Measurements from ENCODE around the gene NAA80.

GRCh38 chr3:50322386-50323091, 23.3 kb upstream of the NAA80 start, which contains the start of gene HYAL2:
- TF ChIP-seq POLR2AphosphoS5 (IDR thresholded peaks at IDR 0.05; ENCODE audit: low read depth, low read length) (no peak; the same call in 1 of the 2 replicates), CTCF (CRISPR knock-in tag; IDR thresholded peaks at IDR 0.05) (no peak), ZNF609 (CRISPR knock-in tag; IDR thresholded peaks at IDR 0.05; ENCODE audit: borderline replicate concordance) (no peak; the same call in 1 of the 2 replicates), ZNF274 (CRISPR knock-in tag; IDR thresholded peaks at IDR 0.05) (no peak; the same call in 1 of the 2 replicates), ZNF501 (CRISPR knock-in tag; IDR thresholded peaks at IDR 0.05) (no peak), CCDC6 (CRISPR knock-in tag; IDR thresholded peaks at IDR 0.05) (no peak), KAT7 (CRISPR knock-in tag; IDR thresholded peaks at IDR 0.05; ENCODE audit: borderline replicate concordance) (no peak), ZEB1 (IDR thresholded peaks at IDR 0.05; ENCODE audit: insufficient replicate concordance, low read depth) (no peak), PREB (CRISPR knock-in tag; IDR thresholded peaks at IDR 0.05) (no peak), U2AF1 (optimal IDR thresholded peaks at IDR 0.05; ENCODE audit: low read depth, low read length) (no peak), HNRNPLL (IDR thresholded peaks at IDR 0.05; ENCODE audit: low read depth, low read length, poor library complexity, severe bottlenecking) (peak; percentile 11)
